GM20431 (cell line): ENCODE measurements around the gene CCDC138.

Experiments
- in situ Hi-C: fragments of 300-500 bp; cut with MseI, MboI; formaldehyde crosslinking; loops from one replicate; pipeline ENCODE4 v1.15.0; 2020; ENCODE audit warnings: low sequenced_read_pairs; ENCODE audit not compliant: unreplicated experiment

CCDC138 gene

GRCh38 chr2:108878276-108878675, 91.7 kb downstream of the CCDC138 start:
- in situ Hi-C loops = no loop called here

GRCh38 chr2:108884619-108885018, 98.0 kb downstream of the CCDC138 start:
- in situ Hi-C loops = no loop called here

GRCh38 chr2:108889907-108890306, 103.3 kb downstream of the CCDC138 start:
- in situ Hi-C loops = no loop called here

DNA sequence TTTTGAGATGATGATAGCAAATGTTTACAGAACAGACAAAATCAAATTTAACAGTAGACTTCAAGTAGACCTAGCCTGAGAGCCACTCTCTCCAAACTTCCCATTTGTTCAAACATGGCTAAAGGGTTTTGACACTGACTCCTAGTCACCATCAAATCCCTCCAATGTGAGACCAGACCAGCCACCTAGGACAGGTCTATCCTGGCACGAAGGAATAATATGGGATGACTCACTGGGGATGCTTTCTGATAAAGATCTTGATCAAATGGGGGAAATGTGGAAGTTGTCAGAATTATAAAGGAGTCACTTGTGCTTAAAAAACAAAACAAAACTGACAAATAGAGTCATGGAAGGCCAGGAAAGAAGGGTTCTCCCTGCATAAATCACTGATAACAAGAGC, 106.7 kb downstream of the CCDC138 start:
- in situ Hi-C loops = no loop called here

DNA sequence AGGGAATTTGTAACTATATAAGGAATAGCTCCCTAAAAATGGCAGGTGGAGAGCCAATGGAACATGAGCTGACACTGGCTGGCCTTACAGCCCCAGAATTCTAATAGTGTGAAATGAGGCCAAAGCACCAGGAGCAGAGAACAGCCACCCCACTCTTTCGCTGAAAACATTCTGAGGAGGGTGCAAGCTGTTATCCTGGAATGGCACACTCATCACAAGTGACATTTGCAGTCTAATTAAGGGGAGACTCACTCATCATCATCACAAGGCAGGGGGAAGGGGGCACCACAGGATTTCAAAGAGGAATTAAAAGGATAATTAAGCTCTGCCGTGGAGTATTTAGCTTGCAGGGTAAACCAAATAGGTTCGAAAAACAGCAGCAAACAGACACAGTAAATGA, 108.2 kb downstream of the CCDC138 start:
- in situ Hi-C loops = no loop called here

DNA sequence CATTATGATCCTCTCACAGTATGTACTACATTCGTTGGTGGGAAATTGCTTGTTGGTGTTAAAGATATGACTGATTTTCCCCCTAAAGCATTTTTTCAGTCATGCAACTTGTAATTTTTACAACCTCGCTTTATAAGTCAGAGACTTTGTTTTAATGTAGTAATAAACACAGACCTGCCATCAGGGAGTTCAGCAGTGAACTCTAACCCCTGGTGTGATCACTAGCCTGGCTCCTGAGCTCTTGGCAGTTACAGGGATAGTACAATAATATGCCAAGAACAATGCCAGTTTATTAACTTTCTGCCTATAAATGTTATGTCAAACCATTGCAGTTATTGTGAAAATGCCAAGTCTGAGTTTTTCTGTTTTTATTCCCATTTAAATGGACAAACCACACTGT, 108.6 kb downstream of the CCDC138 start:
- in situ Hi-C loops = no loop called here

DNA sequence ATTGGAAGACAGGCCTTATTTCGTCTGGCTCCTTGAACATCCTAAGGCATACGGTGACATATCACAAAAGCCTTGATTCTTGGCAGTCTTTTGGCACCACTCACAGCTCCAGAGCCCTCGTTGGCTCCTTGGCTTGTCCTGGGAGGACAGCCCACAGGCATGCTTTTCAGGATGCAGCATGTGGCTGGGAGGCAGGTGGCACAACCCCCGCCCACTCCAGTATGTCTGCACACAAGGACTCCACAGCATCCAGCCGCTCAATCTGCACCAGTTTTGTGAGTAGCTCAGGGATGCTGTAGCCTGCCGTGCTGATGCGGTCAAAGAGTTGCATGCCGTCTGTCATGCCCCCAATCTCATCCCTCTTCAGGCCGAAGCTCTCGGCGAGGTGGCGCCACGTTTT, 110.2 kb downstream of the CCDC138 start:
- in situ Hi-C loops = no loop called here

DNA sequence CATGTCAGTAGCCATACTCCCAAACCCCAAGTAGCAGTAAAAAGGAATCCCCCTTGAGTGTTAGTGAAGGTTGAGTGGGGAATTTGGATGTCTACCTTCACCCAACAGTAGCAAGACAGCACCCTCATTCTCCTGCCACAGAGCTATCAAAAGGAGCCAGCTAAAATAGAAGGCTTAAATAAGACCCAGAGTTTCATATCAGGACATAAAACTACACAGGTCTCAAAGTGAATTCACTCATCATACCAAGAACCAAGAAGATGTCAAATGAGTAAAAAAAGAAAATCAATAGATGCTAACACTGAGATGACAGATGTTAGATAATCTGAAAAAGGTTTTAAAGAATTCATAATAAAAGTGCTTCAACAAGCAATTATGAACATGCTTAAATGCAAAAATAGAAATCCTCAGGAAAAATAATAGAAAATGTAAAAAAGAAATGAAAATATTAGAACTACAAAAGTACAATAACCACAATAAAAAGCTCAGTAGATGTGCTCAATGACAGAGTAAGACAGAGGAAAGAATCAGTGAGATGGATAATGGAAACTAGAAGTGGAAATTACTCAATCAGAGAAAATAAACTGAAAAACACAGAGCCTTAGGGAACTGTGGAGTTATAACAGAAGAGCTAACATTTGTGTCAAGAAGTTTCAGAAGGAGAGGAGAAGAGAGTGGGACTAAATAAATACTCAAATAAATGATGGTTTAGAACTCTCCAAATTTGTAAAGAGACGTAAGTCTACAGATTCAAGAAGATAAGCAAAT, 111.9 kb downstream of the CCDC138 start:
- in situ Hi-C loops = no loop called here

- in situ Hi-C loops = no loop called here
Measured at GRCh38 chr2:108904680-108905079, 118.1 kb downstream of the CCDC138 start.

DNA sequence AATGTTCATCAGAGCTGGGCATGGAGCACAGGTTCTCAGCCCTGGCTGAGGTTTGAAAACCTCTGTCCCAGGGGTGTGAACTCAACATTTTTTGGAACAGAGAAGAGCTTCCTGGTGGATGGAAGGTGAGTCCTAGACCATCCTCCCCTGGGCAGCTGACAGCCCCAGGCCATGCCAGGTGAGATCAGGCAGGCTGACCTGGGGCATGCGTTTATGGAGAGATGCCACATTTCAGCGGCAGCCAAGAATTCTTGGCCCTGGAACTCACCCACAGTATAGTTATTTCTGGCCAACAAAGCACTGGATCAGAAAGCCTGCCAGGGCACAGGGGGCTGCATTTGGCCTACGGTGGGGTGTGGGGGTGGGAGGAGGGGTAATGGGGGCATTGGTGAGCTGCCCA, 118.6 kb downstream of the CCDC138 start:
- in situ Hi-C loops = no loop called here

DNA sequence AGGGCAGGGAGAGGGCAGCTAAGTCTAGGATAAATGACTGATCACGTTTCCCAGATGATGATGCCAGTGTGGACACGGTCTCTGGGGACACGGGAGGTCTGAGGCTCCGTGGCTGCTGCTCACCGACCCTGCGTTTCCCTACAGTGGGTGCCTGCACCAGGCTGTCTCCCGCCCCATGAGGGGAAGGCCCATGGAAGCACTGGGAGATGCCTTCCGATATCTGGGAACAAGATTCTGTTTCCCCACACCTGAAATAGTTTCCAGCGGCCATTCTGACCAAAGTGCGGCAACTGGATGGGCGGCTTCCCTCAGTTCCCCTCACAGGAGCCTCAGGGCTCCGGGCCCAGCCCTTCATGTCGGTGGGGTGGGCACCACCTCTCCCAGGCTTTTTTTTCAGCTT, 119.3 kb downstream of the CCDC138 start:
- in situ Hi-C loops = no loop called here

- in situ Hi-C loops = no loop called here
Measured at GRCh38 chr2:108906403-108907077, 120.0 kb downstream of the CCDC138 start.

DNA sequence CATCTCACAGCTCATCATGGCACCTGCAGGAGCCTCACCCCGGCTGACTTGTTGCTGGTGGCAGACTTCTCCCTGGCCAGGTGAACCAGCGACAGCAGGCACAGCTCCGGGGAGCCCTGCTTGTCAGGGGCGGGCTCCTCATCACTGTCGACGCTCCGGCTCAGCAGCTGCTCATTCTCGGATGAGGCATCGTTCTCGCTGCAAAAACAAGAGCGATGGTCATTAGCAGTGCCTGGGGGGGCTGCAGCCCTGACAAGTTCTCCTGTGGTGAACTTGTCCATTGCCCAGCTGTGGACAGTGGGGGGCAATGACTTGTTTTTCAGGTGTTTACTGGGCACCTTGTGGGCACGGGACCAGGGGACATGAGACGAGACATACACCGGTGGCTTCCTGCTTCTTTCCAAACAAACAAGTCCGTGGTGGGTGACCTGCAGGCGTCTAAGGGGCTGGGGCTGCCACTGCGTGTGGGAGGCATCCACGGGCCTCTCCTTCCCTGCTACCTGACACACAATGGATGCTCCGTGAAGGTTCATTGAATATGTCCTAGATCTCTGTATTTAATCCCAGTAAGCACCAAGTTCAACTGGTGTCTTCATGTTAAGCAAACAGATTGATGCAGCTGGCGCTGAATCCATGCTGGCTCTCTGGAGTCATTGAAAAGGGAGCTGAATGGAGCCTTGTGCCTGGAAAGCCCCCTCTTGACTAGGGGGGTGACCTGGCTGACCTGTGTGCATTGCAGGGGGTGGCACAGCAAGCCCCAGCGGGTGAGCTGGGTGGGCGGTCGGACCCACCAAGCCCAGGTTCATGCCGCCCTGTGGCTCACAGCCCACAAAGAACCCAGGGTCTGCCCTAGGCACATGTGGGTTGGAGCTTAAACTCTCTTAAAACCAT, 121.5 kb downstream of the CCDC138 start:
- in situ Hi-C loops = no loop called here

- in situ Hi-C loops = no loop called here
Measured at GRCh38 chr2:108908713-108909070, 122.1 kb downstream of the CCDC138 start.

DNA sequence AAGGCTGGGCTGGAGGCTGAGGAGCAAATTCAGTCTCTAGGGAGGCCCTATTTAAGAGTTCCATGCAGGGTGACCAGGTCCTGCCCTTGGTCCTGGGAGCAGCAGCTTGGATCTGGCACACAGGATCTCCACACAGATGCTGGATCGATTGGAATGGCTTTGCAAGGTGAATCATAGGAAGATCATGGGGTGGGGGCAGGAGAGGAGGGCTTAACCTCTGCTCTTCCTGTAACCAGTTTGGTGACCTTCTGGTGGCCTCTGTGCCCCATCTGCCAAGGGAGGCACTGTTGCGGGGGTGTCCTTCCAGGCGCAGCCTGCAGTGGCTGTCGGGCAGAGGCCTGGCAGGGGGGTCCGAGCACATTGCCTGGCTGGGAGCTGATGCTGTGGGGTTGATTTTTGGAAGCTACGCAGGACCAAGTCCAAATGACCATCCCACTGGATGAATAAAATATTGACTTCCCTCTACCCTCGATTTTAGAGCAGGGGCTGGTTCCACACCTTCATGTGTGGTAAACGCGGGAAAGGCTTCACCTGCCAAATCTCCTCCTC, 122.8 kb downstream of the CCDC138 start:
- in situ Hi-C loops = no loop called here

- in situ Hi-C loops = no loop called here
Measured at GRCh38 chr2:108910011-108910431, 123.5 kb downstream of the CCDC138 start.

DNA sequence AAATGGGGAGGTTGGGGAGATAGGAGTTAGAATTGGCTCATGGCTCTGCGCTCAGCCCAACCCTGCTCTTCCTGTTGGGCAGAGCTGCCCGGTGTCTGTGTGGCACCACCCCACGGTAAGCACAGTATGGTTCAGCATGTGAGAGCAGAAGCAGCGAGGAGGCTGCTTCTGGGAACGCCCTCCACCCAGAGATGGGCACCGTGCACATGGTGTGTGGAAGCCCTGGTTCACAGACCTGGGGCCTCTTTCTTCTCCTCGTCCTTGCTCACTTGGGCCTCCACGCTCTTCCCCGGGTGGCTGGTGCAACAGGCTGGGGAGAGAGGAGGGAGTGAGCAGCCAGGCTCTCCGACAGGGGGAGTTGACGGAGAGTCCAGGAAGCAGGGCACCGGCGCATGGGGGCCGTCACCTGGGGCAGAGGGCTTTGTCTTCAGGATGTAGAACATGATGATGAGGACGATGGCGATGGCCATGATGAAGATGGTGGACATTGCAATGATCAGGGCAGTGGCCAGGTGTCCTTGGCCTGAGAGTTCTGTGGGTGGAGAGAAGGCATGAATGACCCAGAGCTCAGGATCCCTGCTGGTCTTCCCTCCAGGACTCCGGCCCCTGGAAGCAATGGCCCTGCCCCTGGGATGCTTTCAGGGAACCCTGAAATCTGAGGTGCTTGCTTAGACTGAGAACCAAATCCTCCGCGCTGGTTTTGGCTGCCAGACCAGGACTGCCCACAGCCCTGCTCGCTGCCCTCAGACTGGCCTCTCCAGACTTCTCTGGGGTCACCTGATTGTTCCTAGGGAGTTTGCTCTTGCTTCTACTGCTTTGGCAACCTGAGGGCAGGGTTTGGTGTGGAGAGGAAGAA, 124.2 kb downstream of the CCDC138 start:
- in situ Hi-C loops = no loop called here

- in situ Hi-C loops = no loop called here
Measured at GRCh38 chr2:108911401-108911800, 124.8 kb downstream of the CCDC138 start.

DNA sequence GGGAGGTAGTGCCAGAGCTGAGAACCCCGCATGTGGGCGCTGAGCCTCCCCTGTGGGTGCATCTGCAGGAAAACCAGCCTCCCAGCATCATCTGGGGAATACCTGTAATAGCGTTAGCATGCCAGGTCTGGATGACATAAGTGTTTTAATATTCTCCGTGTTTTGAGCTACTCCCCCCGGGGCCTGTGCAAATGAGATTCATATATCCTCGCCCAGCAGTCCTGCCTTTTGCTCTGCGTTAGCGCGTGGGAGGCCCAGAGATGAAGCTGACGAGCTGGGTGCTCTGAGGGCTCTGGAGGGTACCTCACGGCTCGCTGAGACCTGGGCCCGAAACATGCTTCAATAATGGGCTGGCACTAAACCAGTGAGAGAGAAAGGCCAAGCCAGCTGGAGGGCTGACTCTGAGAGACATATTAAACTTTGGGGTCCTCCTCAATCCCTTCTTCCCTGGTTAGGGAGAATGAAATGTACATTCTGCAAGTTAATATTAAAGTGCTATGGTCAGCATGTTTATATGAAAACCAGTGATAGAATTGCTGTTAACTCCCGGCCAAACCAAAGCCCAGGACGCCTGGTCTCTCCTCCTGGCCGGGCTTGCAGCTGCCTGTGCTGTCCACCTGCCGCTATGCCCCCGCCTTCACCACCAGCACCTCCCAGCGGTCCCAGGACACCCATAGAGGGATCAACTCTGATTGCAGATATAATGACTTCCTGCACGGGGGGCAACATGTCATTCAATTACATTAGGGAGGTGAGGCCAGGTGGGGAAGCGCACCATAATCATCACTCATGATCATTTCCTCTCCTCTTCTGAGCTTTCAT, 125.4 kb downstream of the CCDC138 start:
- in situ Hi-C loops = no loop called here
